ENCODE data around the gene JDP2.

Gene JDP2

DNA sequence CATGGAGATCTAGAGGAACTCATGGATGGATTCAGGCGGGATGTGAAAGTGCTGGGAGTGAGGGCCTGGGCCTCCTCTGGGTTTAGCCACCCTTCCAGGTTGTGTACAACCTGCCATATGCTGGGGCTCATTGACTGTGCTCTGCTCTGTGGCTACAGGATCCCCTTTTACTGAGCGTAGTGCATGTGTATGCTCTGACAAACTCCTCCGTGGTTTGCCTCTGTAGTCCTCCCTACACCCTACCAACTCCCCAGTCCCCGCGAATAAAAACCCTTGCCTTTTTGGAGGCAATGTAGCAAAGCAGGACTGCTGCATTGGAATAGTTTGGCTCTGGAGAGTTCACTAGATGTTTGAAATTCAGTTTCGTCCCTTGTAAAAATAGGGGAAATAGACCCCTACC is 17.4 kb downstream of the JDP2 start:
- TF ChIP-seq EZH2 (IDR thresholded peaks at IDR 0.05; ENCODE audit: borderline replicate concordance, low read length) = no peak
- TF ChIP-seq, protein P1, sequence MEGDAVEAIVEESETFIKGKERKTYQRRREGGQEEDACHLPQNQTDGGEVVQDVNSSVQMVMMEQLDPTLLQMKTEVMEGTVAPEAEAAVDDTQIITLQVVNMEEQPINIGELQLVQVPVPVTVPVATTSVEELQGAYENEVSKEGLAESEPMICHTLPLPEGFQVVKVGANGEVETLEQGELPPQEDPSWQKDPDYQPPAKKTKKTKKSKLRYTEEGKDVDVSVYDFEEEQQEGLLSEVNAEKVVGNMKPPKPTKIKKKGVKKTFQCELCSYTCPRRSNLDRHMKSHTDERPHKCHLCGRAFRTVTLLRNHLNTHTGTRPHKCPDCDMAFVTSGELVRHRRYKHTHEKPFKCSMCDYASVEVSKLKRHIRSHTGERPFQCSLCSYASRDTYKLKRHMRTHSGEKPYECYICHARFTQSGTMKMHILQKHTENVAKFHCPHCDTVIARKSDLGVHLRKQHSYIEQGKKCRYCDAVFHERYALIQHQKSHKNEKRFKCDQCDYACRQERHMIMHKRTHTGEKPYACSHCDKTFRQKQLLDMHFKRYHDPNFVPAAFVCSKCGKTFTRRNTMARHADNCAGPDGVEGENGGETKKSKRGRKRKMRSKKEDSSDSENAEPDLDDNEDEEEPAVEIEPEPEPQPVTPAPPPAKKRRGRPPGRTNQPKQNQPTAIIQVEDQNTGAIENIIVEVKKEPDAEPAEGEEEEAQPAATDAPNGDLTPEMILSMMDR (IDR thresholded peaks at IDR 0.05; ENCODE audit: low read length) = no peak
- Histone ChIP-seq H3K9ac (ENCODE audit: low read length) (no peak overlapping the region), H2AFZ (ENCODE audit: low read length) (no peak overlapping the region), H3K4me1 (ENCODE audit: insufficient read depth, low read length, severe bottlenecking) (peaks cover 84% of the 10 kb centered on the region), H3F3A (ENCODE audit: insufficient read depth, low read length) (no peaks in the 10 kb centered on the region), H3K79me2 (ENCODE audit: insufficient read depth, low read length) (peaks cover 24% of the 10 kb centered on the region), H3K4me2 (ENCODE audit: low read length) (no peak overlapping the region), H4K20me1 (ENCODE audit: insufficient read depth, low read length) (no peaks in the 10 kb centered on the region), H3K9me2 (ENCODE audit: low read depth, low read length) (no peaks in the 10 kb centered on the region), H3K4me3 (ENCODE audit: low read depth, low read length, poor library complexity, severe bottlenecking) (no peak overlapping the region), H3K36me3 (ENCODE audit: insufficient read depth, low read length) (peaks cover 93% of the 10 kb centered on the region), H3K27me3 (ENCODE audit: insufficient read depth, low read length) (no peaks in the 10 kb centered on the region), H3K27ac (ENCODE audit: low read depth, low read length, poor library complexity, severe bottlenecking) (no peak overlapping the region), H3K9me3 (ENCODE audit: low read length) (no peaks in the 10 kb centered on the region)

DNA sequence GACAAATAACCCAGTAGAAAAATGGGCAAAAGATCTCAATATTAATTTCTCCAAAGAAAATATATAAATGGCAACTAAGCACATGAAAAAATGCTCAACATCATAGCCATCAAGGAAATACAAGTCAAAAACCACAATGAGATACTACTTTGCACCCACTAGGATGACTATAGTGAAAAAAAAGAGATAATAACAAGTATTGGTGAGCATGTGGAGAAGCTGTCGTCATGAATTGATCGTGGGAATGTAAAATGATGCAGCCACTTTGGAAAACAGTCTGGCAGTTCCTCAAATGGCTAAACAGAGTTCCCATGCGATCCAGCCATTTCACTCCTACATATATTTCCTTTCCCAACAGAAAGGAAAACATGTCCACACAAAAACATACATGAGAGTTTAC is 18.1 kb downstream of the JDP2 start:
- Histone ChIP-seq H4K20me1 (ENCODE audit: insufficient read depth, low read length) (no peaks in the 10 kb centered on the region), H3K9ac (ENCODE audit: low read length) (no peak overlapping the region), H3K9me2 (ENCODE audit: low read depth, low read length) (no peaks in the 10 kb centered on the region), H3K4me3 (ENCODE audit: low read depth, low read length, poor library complexity, severe bottlenecking) (no peak overlapping the region), H3K4me2 (ENCODE audit: low read length) (no peak overlapping the region), H3K9me3 (ENCODE audit: low read length) (no peaks in the 10 kb centered on the region), H3K79me2 (ENCODE audit: insufficient read depth, low read length) (peaks cover 17% of the 10 kb centered on the region), H3K27ac (ENCODE audit: low read depth, low read length, poor library complexity, severe bottlenecking) (no peak overlapping the region), H3F3A (ENCODE audit: insufficient read depth, low read length) (no peaks in the 10 kb centered on the region), H3K4me1 (ENCODE audit: insufficient read depth, low read length, severe bottlenecking) (peaks cover 78% of the 10 kb centered on the region), H3K36me3 (ENCODE audit: insufficient read depth, low read length) (peaks cover 93% of the 10 kb centered on the region), H3K27me3 (ENCODE audit: insufficient read depth, low read length) (no peaks in the 10 kb centered on the region), H2AFZ (ENCODE audit: low read length) (no peak overlapping the region)
- TF ChIP-seq EZH2 (IDR thresholded peaks at IDR 0.05; ENCODE audit: borderline replicate concordance, low read length) = no peak
- TF ChIP-seq, protein P1 (IDR thresholded peaks at IDR 0.05; ENCODE audit: low read length) = no peak

DNA sequence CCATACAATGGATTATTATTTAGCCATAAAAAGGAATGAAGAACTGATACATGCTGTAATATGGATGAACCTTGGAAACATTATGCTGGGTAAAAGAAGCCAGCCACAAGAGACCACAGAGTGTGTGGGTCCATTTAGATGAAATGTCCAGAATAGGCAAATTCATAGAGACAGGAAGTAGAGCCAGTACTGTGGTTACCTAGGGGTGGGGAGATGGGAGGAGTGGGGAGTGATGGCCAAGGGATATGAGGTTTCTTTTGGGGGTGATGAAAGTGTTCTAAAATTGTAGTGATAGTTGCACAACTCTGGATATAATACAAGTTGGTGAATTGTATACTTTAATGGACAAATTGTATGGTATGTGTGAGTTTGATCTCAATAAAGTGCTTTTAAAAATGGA is 18.6 kb downstream of the JDP2 start:
- Histone ChIP-seq H3K9me2 (ENCODE audit: low read depth, low read length) (no peaks in the 10 kb centered on the region), H3K27me3 (ENCODE audit: insufficient read depth, low read length) (no peaks in the 10 kb centered on the region), H3K4me3 (ENCODE audit: low read depth, low read length, poor library complexity, severe bottlenecking) (no peak overlapping the region), H3K9ac (ENCODE audit: low read length) (no peak overlapping the region), H3K4me2 (ENCODE audit: low read length) (no peak overlapping the region), H3K9me3 (ENCODE audit: low read length) (no peaks in the 10 kb centered on the region), H3K36me3 (ENCODE audit: insufficient read depth, low read length) (peaks cover 93% of the 10 kb centered on the region), H3F3A (ENCODE audit: insufficient read depth, low read length) (no peaks in the 10 kb centered on the region), H2AFZ (ENCODE audit: low read length) (no peak overlapping the region), H4K20me1 (ENCODE audit: insufficient read depth, low read length) (no peaks in the 10 kb centered on the region), H3K27ac (ENCODE audit: low read depth, low read length, poor library complexity, severe bottlenecking) (no peak overlapping the region), H3K4me1 (ENCODE audit: insufficient read depth, low read length, severe bottlenecking) (peaks cover 74% of the 10 kb centered on the region), H3K79me2 (ENCODE audit: insufficient read depth, low read length) (peaks cover 13% of the 10 kb centered on the region; the same call in 1 of the 2 replicates)
- TF ChIP-seq, protein P1 (IDR thresholded peaks at IDR 0.05; ENCODE audit: low read length) = no peak
- TF ChIP-seq EZH2 (IDR thresholded peaks at IDR 0.05; ENCODE audit: borderline replicate concordance, low read length) = no peak

Measured in OCI-LY1 (cell line).